GM18508 (cell line): ENCODE results near the gene ZSWIM1.

Experiments
- ATAC-seq: cut with Tn5 transposase; IDR thresholded peaks from one replicate; pipeline ENCODE4 v1.9.1; 2021; ENCODE audit warnings: moderate number of reproducible peaks; ENCODE audit not compliant: insufficient read depth, unreplicated experiment

ZSWIM1 gene

DNA sequence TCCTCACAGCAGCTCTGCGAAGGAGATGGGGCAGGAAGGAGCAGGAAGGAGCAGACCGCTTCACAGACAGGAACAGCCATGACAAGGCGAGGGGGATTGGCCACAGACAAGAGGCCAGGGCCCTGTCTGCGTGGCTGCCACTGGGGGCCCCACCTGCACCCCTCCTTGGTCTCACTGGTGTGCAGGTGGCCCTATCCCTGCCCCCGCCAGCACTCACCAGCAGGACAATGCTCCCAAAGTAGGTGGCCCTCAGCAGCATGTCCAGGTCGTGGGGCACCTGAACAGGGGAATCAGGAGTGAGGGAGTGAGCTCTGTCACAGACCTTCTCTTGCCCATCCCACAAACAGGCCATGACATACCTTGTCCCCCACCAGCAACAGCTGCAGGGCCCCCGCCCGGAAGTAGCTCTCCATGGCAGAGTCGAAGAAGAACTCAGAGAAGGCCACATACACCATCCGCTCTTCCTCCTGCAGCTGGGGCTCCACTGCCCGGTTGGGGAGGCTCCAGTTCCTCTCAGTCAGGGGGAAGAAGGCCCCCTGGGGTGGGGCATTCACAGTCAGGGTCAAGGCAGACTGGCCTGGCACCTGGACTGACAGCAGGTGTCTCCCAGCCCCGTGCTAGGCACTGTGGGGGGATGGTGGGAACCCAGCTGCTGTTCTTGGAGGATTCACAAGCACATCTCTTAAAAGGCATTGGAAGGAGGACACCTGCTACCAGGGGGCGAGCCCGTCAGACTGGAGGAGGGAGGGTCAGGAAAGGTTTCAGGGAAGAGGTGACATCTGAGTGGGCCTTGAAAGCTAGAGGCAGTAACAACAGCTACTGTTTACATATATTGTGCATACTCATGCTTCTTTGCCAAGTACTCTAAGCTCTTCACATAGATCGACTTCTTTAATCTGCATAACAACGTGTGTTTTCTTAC is 23.8 kb downstream of the ZSWIM1 start:
- ATAC-seq = no peak

- ATAC-seq = no peak
These were observed 24.6 kb downstream of the ZSWIM1 start for GRCh38 chr20:45905505-45906079.

DNA sequence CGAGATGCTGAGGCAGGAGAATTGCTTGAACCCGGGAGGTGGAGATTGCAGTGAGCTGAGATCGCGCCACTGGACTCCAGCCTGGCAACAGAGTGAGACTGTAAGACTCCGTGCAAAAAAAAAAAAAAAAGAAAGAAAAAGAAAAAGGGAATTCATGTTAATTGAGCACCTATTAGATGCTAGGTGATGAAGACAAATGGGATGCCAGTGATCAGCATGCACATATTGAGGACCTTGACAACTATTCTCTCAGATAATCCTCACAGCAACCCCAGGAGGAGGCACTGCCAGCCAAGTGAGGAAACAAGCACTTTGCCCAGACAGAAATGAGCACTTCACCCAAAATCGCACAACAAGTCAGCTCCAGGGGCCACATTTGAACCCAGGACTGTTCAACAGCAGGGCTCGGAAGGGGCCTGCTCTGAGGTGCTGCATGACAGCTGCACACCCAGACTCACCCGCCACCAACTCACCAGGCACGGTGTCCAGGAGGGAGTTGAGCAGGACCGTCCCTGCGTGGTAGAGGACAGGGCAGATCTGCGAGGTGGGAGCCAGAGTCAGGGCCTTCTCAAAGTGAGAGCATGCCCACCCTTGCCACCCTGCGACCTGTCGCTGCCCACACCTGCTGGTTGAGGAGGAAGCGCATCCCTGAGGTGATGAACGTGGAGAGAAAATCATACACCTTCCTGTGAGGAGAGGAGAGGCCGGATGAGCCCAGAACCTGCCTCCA is 26.4 kb downstream of the ZSWIM1 start:
- no peak for ATAC-seq

DNA sequence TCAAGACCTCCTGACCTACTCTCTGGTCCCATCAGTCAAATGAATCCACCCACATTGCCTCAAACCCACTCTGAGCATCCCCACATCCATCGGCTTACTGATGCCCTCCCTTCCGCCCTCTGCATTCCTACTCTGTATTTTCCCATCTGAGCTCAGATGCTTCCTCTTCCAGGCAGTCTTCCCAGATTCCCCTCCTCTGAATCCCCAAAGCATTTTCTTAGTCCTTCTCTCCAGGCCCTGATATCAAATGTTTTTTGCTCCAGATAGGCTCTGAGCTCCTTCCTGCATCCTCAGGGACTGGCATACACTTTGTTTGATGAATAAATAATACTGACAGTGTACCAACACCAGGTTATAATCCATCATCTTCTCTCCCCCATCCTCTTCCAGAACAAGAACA is 27.1 kb downstream of the ZSWIM1 start:
- ATAC-seq = no peak

GRCh38 chr20:45909336-45909808 is 28.3 kb downstream of the ZSWIM1 start:
- ATAC-seq = no peak

GRCh38 chr20:45909817-45910669 is 29.0 kb downstream of the ZSWIM1 start:
- no peak for ATAC-seq

GRCh38 chr20:45910670-45911485 is 29.9 kb downstream of the ZSWIM1 start:
- peak; percentile 85 for ATAC-seq

- ATAC-seq = no peak
These were observed 30.7 kb downstream of the ZSWIM1 start, which contains the start of gene PLTP for GRCh38 chr20:45911486-45912343. Gene PLTP, minus strand, starts transcription at chr20:45912155. Its CDS starts 703 bp downstream, at chr20:45911452.

DNA sequence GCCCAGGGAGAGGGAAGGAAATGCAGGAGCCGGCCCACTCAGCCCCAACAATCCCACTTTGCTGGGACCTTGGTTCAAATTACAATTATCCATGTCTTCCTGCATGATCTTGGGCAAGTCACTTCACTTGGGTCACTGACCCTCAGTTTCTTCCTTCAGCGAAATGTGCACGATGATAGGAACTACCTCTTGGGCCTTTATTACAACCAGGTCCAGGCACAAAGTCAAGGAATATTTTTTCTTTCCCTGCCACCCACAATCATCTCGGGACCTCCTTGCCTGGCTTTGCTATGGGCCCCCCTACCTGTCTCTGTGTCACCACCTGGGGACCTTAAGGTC is 31.3 kb downstream of the ZSWIM1 start:
- ATAC-seq = no peak

GRCh38 chr20:45913116-45913515 is 32.1 kb downstream of the ZSWIM1 start:
- no peak for ATAC-seq

DNA sequence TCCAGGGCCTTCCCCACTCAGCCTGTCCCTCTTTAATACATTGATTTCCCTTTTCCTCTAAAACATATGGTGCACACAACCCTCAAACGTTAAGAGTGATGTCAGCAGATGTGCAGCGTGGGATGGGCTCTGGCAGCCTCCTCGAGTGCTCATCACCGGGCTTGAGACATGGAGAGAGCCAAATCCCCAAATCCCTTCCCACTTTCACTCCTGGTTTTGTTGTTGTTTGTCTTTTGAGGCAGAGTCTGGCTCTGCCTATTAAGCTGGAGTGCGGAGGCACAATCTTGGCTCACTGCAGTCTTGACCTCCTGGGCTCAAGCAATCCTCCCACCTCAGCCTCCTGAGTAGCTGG is 36.7 kb downstream of the ZSWIM1 start:
- no peak for ATAC-seq

DNA sequence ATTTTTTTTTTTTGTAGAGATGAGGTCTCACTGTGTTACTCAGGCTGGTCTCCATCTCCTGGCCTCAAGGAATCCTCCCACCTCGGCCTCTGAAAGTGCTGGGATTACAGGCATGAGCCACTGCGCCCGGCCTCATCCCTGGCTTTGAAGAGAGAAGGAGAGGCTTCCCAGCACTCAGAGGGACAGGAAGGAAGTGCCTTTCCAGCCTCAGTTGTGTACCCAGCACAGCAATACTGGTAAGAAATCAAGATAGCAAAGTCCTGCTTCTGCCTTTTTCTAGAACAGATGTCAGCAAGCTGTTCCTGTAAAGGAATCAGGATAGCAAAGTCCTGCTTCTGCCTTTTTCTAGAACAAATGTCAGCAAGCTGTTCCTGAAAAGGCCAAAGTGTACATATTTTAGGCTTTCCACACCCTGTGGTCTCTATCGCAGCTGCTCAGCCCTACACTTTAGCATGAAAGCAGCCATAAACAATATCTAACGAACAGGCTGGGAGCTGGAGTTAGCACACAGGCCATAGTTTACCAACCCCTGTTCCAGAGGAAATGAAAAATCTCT is 37.2 kb downstream of the ZSWIM1 start:
- ATAC-seq = no peak

- no peak for ATAC-seq
These were observed 37.9 kb downstream of the ZSWIM1 start for GRCh38 chr20:45918779-45919537.

- ATAC-seq = no peak
These were observed 38.7 kb downstream of the ZSWIM1 start for GRCh38 chr20:45919542-45920399.

DNA sequence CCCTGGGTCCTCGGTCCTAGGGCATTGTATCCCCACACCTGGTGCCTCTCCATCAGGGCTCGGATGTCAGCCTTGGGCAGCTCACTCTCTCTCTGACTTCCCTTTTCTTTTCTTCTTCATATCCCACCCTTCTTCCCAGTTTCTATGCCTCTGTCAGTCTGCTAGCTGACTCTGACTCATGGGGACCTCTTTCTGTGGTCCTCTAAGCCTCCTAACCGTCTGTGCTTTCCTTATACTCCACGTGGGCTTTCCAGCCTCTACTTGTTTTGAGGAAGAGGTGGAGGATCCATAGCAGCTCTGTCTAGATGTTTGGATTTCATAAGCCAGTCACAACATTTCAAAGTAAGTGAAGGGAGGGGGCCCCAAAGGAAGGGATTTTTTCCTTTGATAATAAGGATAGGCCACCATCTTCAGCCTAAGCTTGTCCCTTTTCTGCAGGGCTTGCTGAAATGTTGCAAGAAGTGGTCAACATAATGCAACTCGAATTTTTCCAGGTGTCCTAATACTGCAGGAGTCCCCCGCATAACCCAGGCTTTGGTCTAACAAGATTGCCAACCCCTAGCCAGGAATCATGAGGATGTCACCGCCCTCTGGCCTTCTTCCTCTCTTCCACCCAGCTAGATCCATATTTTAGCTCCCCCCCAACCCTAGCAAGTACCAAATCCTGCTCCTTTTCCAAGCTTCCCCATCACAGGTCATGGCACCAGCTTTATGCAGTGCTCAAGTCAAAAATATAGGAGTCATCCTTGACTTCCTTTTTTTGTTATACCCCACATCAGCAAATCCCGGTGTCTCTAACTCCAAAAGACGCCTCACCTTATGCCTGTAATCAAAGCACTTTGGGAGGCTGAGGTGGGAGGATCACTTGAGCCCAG is 39.7 kb downstream of the ZSWIM1 start:
- ATAC-seq = no peak
